BJ (cell line): ENCODE results near the gene CORO1A. TPM values are rescaled to one million over a fixed set of nuclear protein-coding genes. Genes with fewer than 3 reads are reported as not detected.
A peak's percentile ranks its signal among the peaks of the same experiment; 100 is the strongest.
"Not testable (repeated sequence)": the region's sequence is repeated elsewhere in the genome, so short reads cannot be mapped to it uniquely, and the experiment has no call there.

Experiments
- CTCF ChIA-PET: fragments of 350-600 bp; formaldehyde crosslinking; extraction: SDS; loops from one replicate; lab custom pipeline; 2021; ENCODE audit warnings: antibody characterized with exemption, inconsistent platforms; lab: Yijun Ruan, JAX
- POLR2A ChIA-PET: fragments of 300-600 bp; sonication (Branson Sonifier 250); formaldehyde crosslinking; extraction: SDS; loops from one replicate; lab custom pipeline; 2021; ENCODE audit warnings: antibody characterized with exemption; lab: Charles Lee
- DNase-seq: peaks from one replicate; pipeline ENCODE4 v3.0.0-alpha.2; 2011; ENCODE audit warnings: low read depth
- H3K27me3 ChIP-seq: 2 replicates; pipeline ENCODE4 v1.6.0; 2011; ENCODE audit warnings: low read length; ENCODE audit not compliant: control insufficient read depth, insufficient read depth
- H3K36me3 ChIP-seq: 2 replicates; pipeline ENCODE4 v1.5.1; 2011; ENCODE audit warnings: low read length; ENCODE audit not compliant: control insufficient read depth, insufficient read depth
- H3K4me3 ChIP-seq: 2 replicates; pipeline ENCODE4 v1.5.1; 2011; ENCODE audit warnings: low read depth, mild to moderate bottlenecking, control low read depth, low read length
- polyA plus RNA-seq: library from polyadenylated mRNA; depleted of rRNA; stranded (reverse); fragments of >200 nt; gene quantifications from 2 replicates; pipeline ENCODE4 v1.2.3, GENCODE V29; 2011; rRNA removed
- small RNA-seq: library from RNA; depleted of rRNA; stranded (forward); fragments of <200 nt; gene quantifications from one replicate; pipeline ENCODE3, GENCODE V24; 2012; ENCODE audit warnings: low replicate concordance, low read depth; ENCODE audit not compliant: insufficient read length

Gene CORO1A
- polyA plus RNA-seq, 1 experiment, result 2.6 TPM

- POLR2A ChIA-PET, H3K27me3 ChIP-seq, H3K36me3 ChIP-seq, CTCF ChIA-PET, H3K4me3 ChIP-seq, DNase-seq: not testable (repeated sequence)
Measured at GRCh38 chr16:30199608-30200343, 16.4 kb downstream of the CORO1A start.

GRCh38 chr16:30205541-30206236 lies 22.3 kb downstream of the CORO1A start:
- DNase-seq, H3K27me3 ChIP-seq, H3K36me3 ChIP-seq, CTCF ChIA-PET, POLR2A ChIA-PET: not testable (repeated sequence)
- H3K4me3 ChIP-seq, result peak overlapping the region; percentile 36

GRCh38 chr16:30206252-30206651 lies 22.9 kb downstream of the CORO1A start:
- H3K4me3 ChIP-seq, result peak overlapping the region; percentile 36; the same call in 1 of the 2 replicates
- DNase-seq, H3K36me3 ChIP-seq, POLR2A ChIA-PET, CTCF ChIA-PET, H3K27me3 ChIP-seq: not testable (repeated sequence)

- H3K27me3 ChIP-seq, POLR2A ChIA-PET, DNase-seq, H3K36me3 ChIP-seq, H3K4me3 ChIP-seq, CTCF ChIA-PET: not testable (repeated sequence)
Measured at GRCh38 chr16:30207063-30207704, 23.8 kb downstream of the CORO1A start.

GRCh38 chr16:30209032-30209431 lies 25.6 kb downstream of the CORO1A start:
- DNase-seq, H3K27me3 ChIP-seq, CTCF ChIA-PET, POLR2A ChIA-PET, H3K4me3 ChIP-seq, H3K36me3 ChIP-seq: not testable (repeated sequence)

- H3K36me3 ChIP-seq, H3K4me3 ChIP-seq, POLR2A ChIA-PET, DNase-seq, H3K27me3 ChIP-seq, CTCF ChIA-PET: not testable (repeated sequence)
Measured at GRCh38 chr16:30211414-30211813, 28.0 kb downstream of the CORO1A start.

- DNase-seq, CTCF ChIA-PET, POLR2A ChIA-PET: not testable (repeated sequence)
Measured at GRCh38 chr16:30217082-30217481, 33.7 kb downstream of the CORO1A start.

More at GRCh38 chr16:30217082-30217481, 33.7 kb downstream of the CORO1A start:
- H3K4me3 ChIP-seq, H3K36me3 ChIP-seq, H3K27me3 ChIP-seq: not testable (repeated sequence)

Small RNAs within 50 kb of the gene (small RNA-seq; reads per million reads assigned to genes)
- not detected for gene AC106782.4

Other genes starting within 250 kb of the CORO1A start
- gene TMEM219, start 221.5 kb upstream of the CORO1A start, polyA plus RNA-seq, result 112 and 146 TPM in 2 replicates
- 17.4 and 24.3 TPM in 2 replicates for gene TAOK2, start 209.7 kb upstream of the CORO1A start, polyA plus RNA-seq
- gene HIRIP3, start 188.0 kb upstream of the CORO1A start, polyA plus RNA-seq, result 7.7 and 9.6 TPM in 2 replicates
- gene INO80E, start 187.4 kb upstream of the CORO1A start, polyA plus RNA-seq, result 34.5 and 35.6 TPM in 2 replicates
- 0.26 and 0.64 TPM in 2 replicates for gene DOC2A, start 172.6 kb upstream of the CORO1A start, polyA plus RNA-seq
- not detected in 2 replicates for gene C16orf92, start 160.4 kb upstream of the CORO1A start, polyA plus RNA-seq
- gene TLCD3B, start 152.3 kb upstream of the CORO1A start, polyA plus RNA-seq, result 0.06 and 0.13 TPM in 2 replicates
- gene ALDOA, start 117.8 kb upstream of the CORO1A start, polyA plus RNA-seq, result 754 and 1,788 TPM in 2 replicates
- 143 and 209 TPM in 2 replicates for gene PPP4C, start 107.6 kb upstream of the CORO1A start, polyA plus RNA-seq
- 0.04 TPM in 2 replicates for gene TBX6, start 91.7 kb upstream of the CORO1A start, polyA plus RNA-seq
- gene YPEL3, start 87.4 kb upstream of the CORO1A start, polyA plus RNA-seq, result 34.6 and 49.1 TPM in 2 replicates
- 1.2 and 2.0 TPM in 2 replicates for gene GDPD3, start 70.1 kb upstream of the CORO1A start, polyA plus RNA-seq
- gene MAPK3, start 60.4 kb upstream of the CORO1A start, polyA plus RNA-seq, result 94.8 and 168 TPM in 2 replicates
- gene BOLA2B, start 10.1 kb downstream of the CORO1A start, polyA plus RNA-seq, result 32.0 and 50.2 TPM in 2 replicates
- 7.5 and 19.8 TPM in 2 replicates for gene SLX1A, start 10.3 kb downstream of the CORO1A start, polyA plus RNA-seq
- 6.2 TPM in 2 replicates for gene SULT1A3, start 15.7 kb downstream of the CORO1A start, polyA plus RNA-seq
- 0.92 and 0.93 TPM in 2 replicates for gene NPIPB13, start 64.9 kb downstream of the CORO1A start, polyA plus RNA-seq
- 48.2 and 50.3 TPM in 2 replicates for gene CD2BP2, start 171.7 kb downstream of the CORO1A start, polyA plus RNA-seq
- gene TBC1D10B, start 186.9 kb downstream of the CORO1A start, polyA plus RNA-seq, result 11.3 and 16.5 TPM in 2 replicates
- 0.59 and 0.69 TPM in 2 replicates for gene MYL11, start 191.2 kb downstream of the CORO1A start, polyA plus RNA-seq
- 0.17 and 0.22 TPM in 2 replicates for gene SEPTIN1, start 199.0 kb downstream of the CORO1A start, polyA plus RNA-seq
- gene ZNF48, start 211.8 kb downstream of the CORO1A start, polyA plus RNA-seq, result 2.8 and 4.6 TPM in 2 replicates
- gene ZNF771, start 224.0 kb downstream of the CORO1A start, polyA plus RNA-seq, result 6.8 and 7.9 TPM in 2 replicates
- gene DCTPP1, start 246.4 kb downstream of the CORO1A start, polyA plus RNA-seq, result 27.5 and 33.9 TPM in 2 replicates